ENCODE results near the gene ZZZ3.

GRCh38 chr1:77678660-77679610 lies 3.5 kb downstream of the ZZZ3 start:
- TF ChIP-seq CTCF (IDR thresholded peaks at IDR 0.05; ENCODE audit: poor library complexity) = no peak
- TF ChIP-seq EZH2 (IDR thresholded peaks at IDR 0.05; ENCODE audit: borderline replicate concordance) = no peak

Measured in hepatocyte (in vitro differentiated cells).